Measurements from ENCODE around the gene OR10A4. TPM values are rescaled to one million over a fixed set of nuclear protein-coding genes. Genes with fewer than 3 reads are reported as not detected.
A peak's percentile ranks its signal among the peaks of the same experiment; 100 is the strongest.

The OR10A4 gene
- total and polyA plus RNA-seq, 2 of the 4 experiments (the other 2 are of a cell fraction), result not detected

- POLR2A ChIA-PET (ENCODE audit: unreplicated experiment), result no interaction called here
- no peaks in the 10 kb centered on the region for H3K79me1 ChIP-seq (ENCODE audit: low read depth in 1 of 2, low read length in 2 of 2)
- H3K9ac ChIP-seq (ENCODE audit: low read depth, low read length), result no peak overlapping the region
- H3K14ac ChIP-seq (replicated peaks; ENCODE audit: low read depth, low read length), result no peak overlapping the region
- H3K4ac ChIP-seq (ENCODE audit: low read depth, low read length), result no peak overlapping the region
- H3K4me3 ChIP-seq (ENCODE audit: insufficient read depth, low read depth, low read length), result no peak overlapping the region
- H3K56ac ChIP-seq (ENCODE audit: extremely low read depth, insufficient read depth, low read length), result no peak overlapping the region
- H2AK5ac ChIP-seq (ENCODE audit: low read depth, low read length), result no peak overlapping the region
- no peaks in the 10 kb centered on the region for H3K9me1 ChIP-seq (ENCODE audit: insufficient read depth, low read length)
- H2AK9ac ChIP-seq (replicated peaks; ENCODE audit: low read depth, low read length, poor library complexity), result no peak overlapping the region
- H4K8ac ChIP-seq (ENCODE audit: low read depth in 2 of 2, low read length in 2 of 2), result no peak overlapping the region
- DNase-seq (peak; percentile 54), ATAC-seq (ENCODE audit: low read depth) (peak; percentile 49; the same call in 1 of the 2 replicates)
- intact Hi-C loops (cut with micrococcal nuclease) (no loop called here), in situ Hi-C loops (cut with MboI; ENCODE audit: low sequenced_read_pairs) (no loop called here), dilution Hi-C loops (cut with HindIII; ENCODE audit: low sequenced_read_pairs, unreplicated experiment) (no loop called here)
- no peak overlapping the region for H4K91ac ChIP-seq (ENCODE audit: insufficient read depth, low read depth, low read length)
- H3K27me3 ChIP-seq (ENCODE audit: control insufficient read depth, insufficient read depth, low read length), result no peaks in the 10 kb centered on the region
- CTCF ChIA-PET, result no interaction called here
- H4K5ac ChIP-seq (ENCODE audit: low read depth, low read length), result no peak overlapping the region
- no peak overlapping the region for H2BK120ac ChIP-seq (ENCODE audit: low read depth, low read length)
- no peak overlapping the region for H2BK20ac ChIP-seq (ENCODE audit: low read depth, low read length)
- peak overlapping the region; percentile 13; the same call in 1 of the 2 replicates for H3K4me2 ChIP-seq (ENCODE audit: low read depth, low read length)
- H3K4me1 ChIP-seq (ENCODE audit: control insufficient read depth, insufficient read depth, low read length), result peaks cover 4% of the 10 kb centered on the region
- no peaks in the 10 kb centered on the region; the same call in 1 of the 2 replicates for H4K20me1 ChIP-seq (ENCODE audit: insufficient read depth, low read length)
- peaks cover 1% of the 10 kb centered on the region; the same call in 1 of the 2 replicates for H3K9me3 ChIP-seq (ENCODE audit: control insufficient read depth, insufficient read depth, low read length)
- H2AFZ ChIP-seq (replicated peaks; ENCODE audit: low read length, poor library complexity), result no peak overlapping the region
- no peaks in the 10 kb centered on the region for H3K36me3 ChIP-seq (ENCODE audit: control insufficient read depth, insufficient read depth, low read length)
- H3K18ac ChIP-seq (ENCODE audit: low read depth, low read length), result no peak overlapping the region
- no peak overlapping the region for H2BK15ac ChIP-seq (ENCODE audit: low read depth, low read length)
- TF ChIP-seq USF2 (IDR thresholded peaks at IDR 0.05; ENCODE audit: low read depth, low read length) (no peak), MAZ (IDR thresholded peaks at IDR 0.05; ENCODE audit: borderline replicate concordance, low read depth, low read length) (no peak), CHD1 (IDR thresholded peaks at IDR 0.05; ENCODE audit: low read depth, low read length) (no peak), MAFK (IDR thresholded peaks at IDR 0.05; ENCODE audit: low read depth, low read length) (no peak), ELK1 (IDR thresholded peaks at IDR 0.05; ENCODE audit: borderline replicate concordance, low read depth, low read length) (no peak), SMC3 (IDR thresholded peaks at IDR 0.05; ENCODE audit: low read depth, low read length) (no peak), FOS (IDR thresholded peaks at IDR 0.05; ENCODE audit: low read depth, low read length) (no peak), NFE2L2 (IDR thresholded peaks at IDR 0.05; ENCODE audit: low read depth, low read length) (no peak), CTCF (conservative IDR thresholded peaks at IDR 0.05; ENCODE audit: low read depth, low read length) (no peak), RFX5 (IDR thresholded peaks at IDR 0.05; ENCODE audit: low read depth, low read length) (no peak), RCOR1 (IDR thresholded peaks at IDR 0.05; ENCODE audit: insufficient replicate concordance, low read length) (no peak), CEBPB (IDR thresholded peaks at IDR 0.05; ENCODE audit: low read depth, low read length) (no peak), RAD21 (IDR thresholded peaks at IDR 0.05; ENCODE audit: low read length) (no peak)
- BruUV-seq (replicated peaks), result no TSS peak
- 50% methylated on average over 1 of the region's 3 CpGs; no CpG with 5 or more reads in 1 of the 2 experiments for WGBS, 2 experiments (ENCODE audit: extremely low coverage in 2 of 2, insufficient read length in 1 of 2)
- no peak overlapping the region for H2BK5ac ChIP-seq (ENCODE audit: low read depth, low read length, poor library complexity, severe bottlenecking)
- no peak overlapping the region for H3K23ac ChIP-seq (ENCODE audit: low read depth, low read length)
- H3K27ac ChIP-seq (ENCODE audit: insufficient read depth, low read length), result no peak overlapping the region
Measured at GRCh38 chr11:6856871-6857270, 19.6 kb upstream of the OR10A4 start.

Measured in IMR-90 (cell line).